Naive thymus-derived CD8-positive, alpha-beta T cell (primary cell): Measurements from ENCODE around the gene PITPNM2. TPM values are rescaled to one million over a fixed set of nuclear protein-coding genes. Genes with fewer than 3 reads are reported as not detected.
A peak's percentile ranks its signal among the peaks of the same experiment; 100 is the strongest.

ENCODE experiments used
- ATAC-seq, 2 donors: fragments of 150-1000 bp; cut with Tn5 transposase in 1 of 2; sonication (Bioruptor Pico), chemical (Tn5 transposase) in 1 of 2; 1 replicate in 1 of 2; 2 replicates in 1 of 2; pipeline ENCODE4 v1.10.0; 2021; ENCODE audit warnings: mild to moderate bottlenecking in 2 of 2, moderate library complexity in 2 of 2
- POLR2A ChIA-PET: fragments of 350-600 bp; sonication (Branson Sonifier 250); formaldehyde crosslinking; loops from one replicate; lab custom pipeline; 2021; ENCODE audit warnings: antibody characterized with exemption; lab: Charles Lee
- DNase-seq, 10 donors: peaks; one replicate each; pipeline versions ENCODE4 v3.0.0 to v3.0.0-alpha.2; 2020 to 2022
- H3K27ac Mint-ChIP-seq, 10 donors: one replicate each; pipeline ENCODE4 v1.8.0; 2020 to 2022; ENCODE audit warnings: mild to moderate bottlenecking in 10 of 10, mixed read lengths in 10 of 10, moderate library complexity in 4 of 10, inconsistent platforms in 1 of 10
- H3K27me3 Mint-ChIP-seq, 5 donors: one replicate each; pipeline ENCODE4 v1.8.0; 2021 to 2022; ENCODE audit warnings: mixed read lengths in 5 of 5
- H3K36me3 Mint-ChIP-seq, 3 donors: one replicate each; pipeline ENCODE4 v1.8.0; 2020 to 2022; ENCODE audit warnings: mixed read lengths in 3 of 3, mild to moderate bottlenecking in 2 of 3, inconsistent platforms in 1 of 3
- H3K4me1 Mint-ChIP-seq, 4 donors: one replicate each; pipeline ENCODE4 v1.8.0; 2021 to 2022; ENCODE audit warnings: mixed read lengths in 4 of 4
- H3K4me3 Mint-ChIP-seq, 10 donors: one replicate each; pipeline ENCODE4 v1.8.0; 2020 to 2022; ENCODE audit warnings: mild to moderate bottlenecking in 10 of 10, mixed read lengths in 10 of 10, moderate library complexity in 6 of 10, inconsistent platforms in 1 of 10
- H3K9me3 Mint-ChIP-seq, 9 donors: one replicate each; pipeline ENCODE4 v1.8.0; 2020 to 2022; ENCODE audit warnings: mixed read lengths in 9 of 9, mild to moderate bottlenecking in 3 of 9, inconsistent platforms in 1 of 9, moderate library complexity in 1 of 9
- polyA plus RNA-seq, 3 donors: library from polyadenylated mRNA; unstranded; fragments of 300-500 nt; fragmentation: Illumina TruSeq; gene quantifications; one replicate each; pipeline ENCODE4 v1.2.3, GENCODE V29; 2021
- total RNA-seq, 8 experiments: library from RNA in 2 of 8; stranded (reverse) in 2 of 8; gene quantifications; one replicate each; pipeline ENCODE4 v1.2.3 and lab custom pipeline; 2021 to 2026

The PITPNM2 gene
- total and polyA plus RNA-seq, 5 experiments from 2014 or later = 4.0 to 42.7 (median 6.3) TPM

- Mint-ChIP-seq H3K9me3 (peaks cover 0 to 2% (median 0%) of the 10 kb centered on the region in 9 donors), H3K27me3 (no peaks in the 10 kb centered on the region), H3K4me3 (peak overlapping the region in 2 of 10 donors; percentile 4 to 30), H3K4me1 (peaks cover 12 to 54% (median 46%) of the 10 kb centered on the region in 4 donors), H3K36me3 (peaks cover 0 to 12% (median 2%) of the 10 kb centered on the region in 3 donors), H3K27ac (peak overlapping the region in 9 of 10 donors; percentile 12 to 93 (median 63))
- ATAC-seq = no peak
- DNase-seq = no peak
- POLR2A ChIA-PET = interaction anchor here (1.3 to 4.4 kb wide), 2 partner anchors 13 to 17 kb away, joined by 5 to 56 read pairs; no protein-coding TSS in a partner anchor
Observed at GRCh38 chr12:123133701-123134100, 17.2 kb downstream of the PITPNM2 start.

- Mint-ChIP-seq H3K9me3 (peaks cover 0 to 2% (median 0%) of the 10 kb centered on the region in 9 donors), H3K27ac (peak overlapping the region in 9 of 10 donors; percentile 89 to 95 (median 93)), H3K4me1 (peaks cover 12 to 52% (median 46%) of the 10 kb centered on the region in 4 donors), H3K36me3 (peaks cover 0 to 12% (median 2%) of the 10 kb centered on the region in 3 donors), H3K27me3 (no peaks in the 10 kb centered on the region), H3K4me3 (peak overlapping the region in 2 of 10 donors; percentile 66 to 73)
- DNase-seq (no peak), ATAC-seq (no peak)
- POLR2A ChIA-PET = interaction anchor here (0.5 to 4.4 kb wide), 3 partner anchors 12 to 108 kb away, joined by 5 to 56 read pairs (median 7); no protein-coding TSS in a partner anchor
Observed at GRCh38 chr12:123132951-123133619, 17.8 kb downstream of the PITPNM2 start.

DNA sequence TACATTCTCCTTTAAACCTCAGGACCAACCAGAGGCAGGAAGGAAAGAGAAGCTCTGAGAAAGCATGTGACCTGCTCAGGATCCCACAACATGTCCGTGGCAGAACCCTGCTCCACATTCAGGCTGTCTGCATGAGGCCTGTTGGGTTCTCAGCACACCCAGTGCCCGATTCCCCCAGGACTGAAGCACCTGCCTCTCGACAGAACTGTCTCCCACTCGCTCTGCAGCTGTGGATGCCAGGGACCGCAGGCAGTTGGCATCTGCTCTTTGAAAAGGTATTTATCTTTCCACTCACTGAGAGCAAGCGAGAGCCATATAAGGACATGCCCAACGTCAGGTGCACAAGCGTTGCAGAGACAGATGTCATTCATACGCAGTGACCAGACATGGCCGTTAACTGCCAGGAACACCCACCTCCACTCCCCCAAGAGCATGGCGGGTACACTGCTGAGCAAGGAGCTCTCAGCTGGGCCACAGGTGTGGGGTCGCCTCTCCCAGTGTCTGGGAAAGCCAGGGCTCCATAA is 18.9 kb downstream of the PITPNM2 start:
- peak overlapping the region; percentile 89 to 97 (median 94) for H3K27ac Mint-ChIP-seq
- ATAC-seq (peak; percentile 95 to 96), DNase-seq (peak; percentile 17 to 79 (median 61))
- POLR2A ChIA-PET = interaction anchor here (0.5 to 4.4 kb wide), 9 partner anchors 11 to 113 kb away, joined by 3 to 56 read pairs (median 4); partner anchors contain the start of gene MPHOSPH9
- peak overlapping the region; percentile 64 to 88 (median 76) for H3K4me3 Mint-ChIP-seq
- no peaks in the 10 kb centered on the region for H3K27me3 Mint-ChIP-seq
- peaks cover 0 to 2% (median 0%) of the 10 kb centered on the region in 9 donors for H3K9me3 Mint-ChIP-seq
- H3K36me3 Mint-ChIP-seq = peaks cover 0 to 2% (median 1%) of the 10 kb centered on the region in 3 donors
- peaks cover 12 to 56% (median 48%) of the 10 kb centered on the region in 4 donors for H3K4me1 Mint-ChIP-seq

DNA sequence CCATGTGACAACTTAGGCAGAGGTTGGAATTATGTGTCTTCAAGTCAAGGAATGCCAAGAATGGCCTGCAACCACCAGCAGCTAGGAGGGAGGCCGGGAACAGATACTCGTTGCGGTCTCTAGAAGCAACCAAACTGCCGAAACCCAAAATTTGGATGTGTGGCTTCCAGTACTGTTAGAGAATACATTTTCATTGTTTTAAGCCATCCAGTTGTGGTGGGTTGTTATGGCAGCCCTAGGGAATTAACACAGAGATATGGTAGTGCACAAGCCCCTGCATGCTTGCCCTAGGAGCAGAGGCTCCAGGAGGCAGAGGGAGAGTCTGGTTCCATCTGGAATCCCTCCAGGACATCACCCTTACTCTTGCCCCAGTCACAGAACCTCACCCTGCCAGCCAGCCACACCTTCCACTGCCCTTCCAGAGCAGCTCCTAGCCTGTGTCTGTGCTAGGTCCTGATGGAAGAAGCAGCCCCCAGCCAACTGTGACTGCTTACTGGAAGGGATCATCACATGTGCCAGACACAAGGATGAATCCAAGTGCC is 19.5 kb downstream of the PITPNM2 start:
- POLR2A ChIA-PET = interaction anchor here (0.7 to 4.4 kb wide), 7 partner anchors 11 to 56 kb away, joined by 3 to 56 read pairs (median 4); no protein-coding TSS in a partner anchor
- Mint-ChIP-seq H3K27me3 (no peaks in the 10 kb centered on the region), H3K27ac (peak overlapping the region; percentile 89 to 97 (median 94)), H3K9me3 (peaks cover 0 to 2% (median 0%) of the 10 kb centered on the region in 9 donors), H3K36me3 (peaks cover 0 to 2% (median 0%) of the 10 kb centered on the region in 3 donors), H3K4me1 (peaks cover 13 to 62% (median 53%) of the 10 kb centered on the region in 4 donors), H3K4me3 (peak overlapping the region; percentile 64 to 88 (median 76))
- ATAC-seq (peak in 1 of 2 donors; percentile 7), DNase-seq (no peak)

DNA sequence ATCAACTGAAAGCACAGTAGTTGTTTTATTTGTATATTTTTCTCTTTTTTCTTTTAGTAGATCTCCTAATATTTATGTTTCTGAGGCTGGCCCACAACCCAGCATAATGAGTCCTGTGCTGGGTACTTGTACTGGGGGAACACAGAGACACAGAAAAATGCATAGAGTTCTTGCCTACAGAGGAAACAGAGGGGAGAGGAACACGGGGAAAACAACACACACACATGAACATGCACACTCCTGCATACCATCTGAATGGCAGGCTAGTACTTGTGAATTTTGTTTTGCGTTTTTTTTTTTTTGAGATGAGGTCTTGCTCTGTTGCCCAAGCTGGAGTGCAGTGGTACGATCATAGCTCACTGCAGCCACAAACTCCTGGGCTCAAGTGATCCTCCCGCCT is 21.3 kb downstream of the PITPNM2 start:
- POLR2A ChIA-PET = interaction anchor here (0.9 to 4.4 kb wide), 4 partner anchors 9 to 47 kb away, joined by 3 to 56 read pairs (median 6); no protein-coding TSS in a partner anchor
- peak overlapping the region in 2 of 10 donors; percentile 14 to 26 for H3K4me3 Mint-ChIP-seq
- peak overlapping the region; percentile 40 to 89 (median 74) for H3K27ac Mint-ChIP-seq
- DNase-seq = no peak
- no peaks in the 10 kb centered on the region for H3K36me3 Mint-ChIP-seq
- no peak for ATAC-seq
- no peaks in the 10 kb centered on the region for H3K27me3 Mint-ChIP-seq
- no peaks in the 10 kb centered on the region for H3K9me3 Mint-ChIP-seq
- H3K4me1 Mint-ChIP-seq = peaks cover 18 to 55% (median 49%) of the 10 kb centered on the region in 4 donors

DNA sequence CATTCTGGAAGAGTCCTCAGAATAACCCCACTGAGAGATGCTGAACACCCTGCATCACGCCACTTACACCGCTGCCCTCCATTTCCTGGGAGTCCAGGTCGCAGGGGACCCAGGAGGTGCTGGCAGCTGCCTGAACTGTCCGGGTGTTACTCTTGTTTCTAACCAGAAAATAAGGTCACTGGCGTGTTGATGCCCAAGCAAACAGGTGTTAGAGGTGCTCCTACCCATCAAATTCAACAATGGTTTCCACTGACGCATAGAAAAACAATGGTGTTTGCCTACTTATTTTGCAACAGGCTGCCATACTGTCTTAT is 23.8 kb downstream of the PITPNM2 start:
- DNase-seq (no peak), ATAC-seq (no peak)
- Mint-ChIP-seq H3K4me3 (no peak overlapping the region), H3K9me3 (no peaks in the 10 kb centered on the region), H3K27me3 (no peaks in the 10 kb centered on the region), H3K4me1 (peaks cover 22 to 52% (median 48%) of the 10 kb centered on the region in 4 donors), H3K27ac (peak overlapping the region in 1 of 10 donors; percentile 10), H3K36me3 (no peaks in the 10 kb centered on the region)
- POLR2A ChIA-PET = interaction anchor here (1.1 to 1.4 kb wide), 2 partner anchors 10 to 259 kb away, joined by 3 to 4 read pairs; no protein-coding TSS in a partner anchor

GRCh38 chr12:123126294-123127181 is 24.4 kb downstream of the PITPNM2 start:
- Mint-ChIP-seq H3K4me1 (peaks cover 22 to 52% (median 48%) of the 10 kb centered on the region in 4 donors), H3K27ac (peak overlapping the region in 6 of 10 donors; percentile 7 to 75 (median 34)), H3K9me3 (no peaks in the 10 kb centered on the region), H3K27me3 (no peaks in the 10 kb centered on the region), H3K4me3 (no peak overlapping the region), H3K36me3 (no peaks in the 10 kb centered on the region)
- ATAC-seq (no peak), DNase-seq (no peak)
- POLR2A ChIA-PET = interaction anchor here (1.1 to 1.4 kb wide), 2 partner anchors 10 to 259 kb away, joined by 3 to 4 read pairs; no protein-coding TSS in a partner anchor

DNA sequence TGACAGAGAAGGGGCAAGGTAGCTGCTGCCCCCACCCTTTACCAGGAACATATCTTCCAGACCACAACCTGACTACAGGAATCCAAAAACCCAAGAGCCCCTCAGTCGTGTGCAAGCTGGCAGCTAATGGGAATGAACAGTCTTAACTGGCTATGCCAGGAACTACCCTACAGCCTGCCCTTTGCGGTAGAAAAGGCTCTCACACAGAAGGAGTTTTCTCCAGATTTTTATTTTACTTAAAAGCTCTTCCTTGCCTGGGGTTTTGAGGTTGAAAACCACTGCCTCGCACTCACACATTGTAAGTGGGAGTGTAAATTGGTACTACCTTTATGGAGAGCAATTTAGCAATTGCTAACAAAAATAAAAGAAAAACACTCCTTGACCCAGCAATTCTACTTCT is 28.3 kb downstream of the PITPNM2 start:
- peak overlapping the region; percentile 26 to 83 (median 70) for H3K4me3 Mint-ChIP-seq
- DNase-seq = peak in 1 of 10 donors; percentile 8
- peak overlapping the region; percentile 83 to 97 (median 96) for H3K27ac Mint-ChIP-seq
- H3K36me3 Mint-ChIP-seq = no peaks in the 10 kb centered on the region
- no peaks in the 10 kb centered on the region for H3K9me3 Mint-ChIP-seq
- ATAC-seq = peak in 1 of 2 donors; percentile 17
- peaks cover 36 to 67% (median 66%) of the 10 kb centered on the region in 4 donors for H3K4me1 Mint-ChIP-seq
- no peaks in the 10 kb centered on the region for H3K27me3 Mint-ChIP-seq
- POLR2A ChIA-PET = interaction anchor here (1.2 to 9.9 kb wide), 9 partner anchors 8 to 111 kb away, joined by 3 to 143 read pairs (median 10); partner anchors contain the start of genes MPHOSPH9, MTRFR and PITPNM2

DNA sequence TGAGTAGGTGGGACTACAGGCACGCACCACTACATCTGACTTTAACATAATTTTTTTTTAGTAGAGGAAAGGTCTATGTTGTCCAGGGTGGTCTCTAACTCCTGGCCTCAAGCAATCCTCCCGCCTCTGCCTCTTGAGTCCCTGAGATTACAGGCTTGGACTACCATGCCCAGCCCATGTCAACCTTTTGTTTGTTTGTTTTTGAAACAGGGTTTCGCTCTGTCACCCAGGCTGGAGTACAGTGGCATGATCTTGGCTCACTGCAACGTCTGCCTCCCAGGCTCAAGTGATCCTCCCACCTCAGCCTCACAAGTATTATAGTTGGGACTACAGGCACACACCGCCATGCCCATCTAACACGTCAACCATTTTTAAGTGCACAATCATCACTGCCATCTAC is 29.2 kb downstream of the PITPNM2 start:
- Mint-ChIP-seq H3K36me3 (no peaks in the 10 kb centered on the region), H3K4me3 (peak overlapping the region in 8 of 10 donors; percentile 55 to 83 (median 74))

GRCh38 chr12:123120452-123121166 is 30.3 kb downstream of the PITPNM2 start:
- Mint-ChIP-seq H3K36me3 (no peaks in the 10 kb centered on the region), H3K27me3 (no peaks in the 10 kb centered on the region), H3K27ac (peak overlapping the region; percentile 92 to 97 (median 96)), H3K9me3 (no peaks in the 10 kb centered on the region), H3K4me3 (peak overlapping the region; percentile 44 to 82 (median 66)), H3K4me1 (peaks cover 42 to 75% (median 73%) of the 10 kb centered on the region in 4 donors)
- POLR2A ChIA-PET = interaction anchor here (0.7 to 9.9 kb wide), 19 partner anchors 11 to 327 kb away, joined by 3 to 143 read pairs (median 10); partner anchors contain the start of genes HIP1R, MPHOSPH9, MTRFR and PITPNM2
- peak in 5 of 10 donors; percentile 23 to 77 (median 55) for DNase-seq
- ATAC-seq = peak; percentile 61 to 79

More for the DNA sequence above, 29.2 kb downstream of the PITPNM2 start:
- no peak for DNase-seq
- H3K4me1 Mint-ChIP-seq = peaks cover 37 to 73% (median 69%) of the 10 kb centered on the region in 4 donors
- H3K27ac Mint-ChIP-seq = peak overlapping the region; percentile 83 to 97 (median 96)
- H3K9me3 Mint-ChIP-seq = no peaks in the 10 kb centered on the region
- no peak for ATAC-seq
- H3K27me3 Mint-ChIP-seq = no peaks in the 10 kb centered on the region
- POLR2A ChIA-PET = interaction anchor here (0.8 to 9.9 kb wide), 15 partner anchors 10 to 140 kb away, joined by 3 to 143 read pairs (median 10); partner anchors contain the start of genes MPHOSPH9, MTRFR and PITPNM2
